ENCODE results near the gene PPIP5K1.

The PPIP5K1 gene

DNA sequence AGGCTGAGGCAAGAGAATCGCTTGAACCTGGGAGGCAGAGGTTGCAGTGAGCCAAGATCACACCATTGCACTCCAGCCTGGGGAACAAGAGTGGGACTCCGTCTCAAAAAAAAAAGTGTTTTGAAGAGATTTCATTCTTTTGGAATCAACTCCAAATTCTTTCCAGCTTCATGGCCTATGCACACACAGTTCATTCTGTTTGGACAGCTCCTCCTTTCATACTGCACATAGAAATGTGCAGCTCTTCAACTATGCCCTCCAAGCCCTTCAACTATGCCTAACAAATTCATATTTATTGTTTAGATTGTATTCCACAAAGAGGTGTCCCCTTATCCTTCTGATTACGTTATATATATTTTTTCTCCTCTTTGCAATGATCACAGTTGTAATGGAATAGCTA, 101.2 kb downstream of the PPIP5K1 start:
- no peak for DNase-seq (ENCODE audit: low spot score)

DNA sequence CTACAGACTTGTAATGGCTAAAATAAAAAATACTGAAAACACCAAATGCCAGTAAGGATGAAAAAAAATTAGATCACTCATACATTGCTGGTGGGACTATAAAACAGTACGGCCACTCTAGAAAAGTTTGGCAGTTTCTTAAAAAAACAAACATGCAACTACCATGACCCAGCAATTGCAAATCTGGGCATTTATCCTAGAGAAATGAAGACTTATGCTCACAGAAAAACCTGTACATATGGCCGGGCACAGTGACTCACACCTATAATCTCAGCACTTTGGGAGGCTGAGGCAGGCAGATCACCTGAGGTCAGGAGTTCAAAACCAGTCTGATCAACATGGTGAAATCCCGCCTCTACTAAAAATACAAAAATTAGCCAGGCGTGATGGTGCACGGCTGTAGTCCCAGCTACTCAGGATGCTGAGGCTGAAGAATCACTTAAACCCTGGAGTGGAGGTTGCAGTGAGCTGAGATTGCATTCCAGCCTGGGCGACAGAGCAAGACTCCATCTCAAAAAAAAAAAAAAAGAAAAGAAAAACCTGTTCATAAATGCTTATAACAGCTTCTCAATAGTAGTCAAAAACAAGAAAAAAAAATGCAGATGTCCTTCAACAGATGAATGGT, 102.6 kb downstream of the PPIP5K1 start:
- DNase-seq (ENCODE audit: low spot score), result no peak

DNA sequence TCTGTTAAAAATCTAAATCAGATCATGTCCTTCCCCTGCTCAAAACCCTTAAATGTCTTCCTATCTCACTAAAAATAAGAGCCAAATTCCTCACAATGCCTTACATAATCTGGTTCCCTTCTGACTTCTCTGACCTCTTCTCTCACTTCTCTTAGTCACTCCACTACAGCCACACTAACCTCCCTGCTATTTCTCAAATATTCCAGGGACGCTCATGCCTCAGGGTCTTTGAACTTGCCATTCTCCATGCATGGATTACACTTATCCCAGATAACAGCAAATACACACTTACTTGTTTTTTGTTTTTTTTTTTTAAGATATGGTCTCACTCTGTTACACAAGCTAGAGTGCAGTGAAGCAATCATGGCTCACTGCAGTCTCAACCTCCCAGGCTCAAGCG, 105.6 kb downstream of the PPIP5K1 start:
- no peak for DNase-seq (ENCODE audit: low spot score)

Measured in left forelimb (tissue), 1 donor.